ENCODE data around the gene ZMIZ2.

ZMIZ2 gene

GRCh38 chr7:44757739-44758138 is 9.1 kb downstream of the ZMIZ2 start:
- TF ChIP-seq, protein P1, sequence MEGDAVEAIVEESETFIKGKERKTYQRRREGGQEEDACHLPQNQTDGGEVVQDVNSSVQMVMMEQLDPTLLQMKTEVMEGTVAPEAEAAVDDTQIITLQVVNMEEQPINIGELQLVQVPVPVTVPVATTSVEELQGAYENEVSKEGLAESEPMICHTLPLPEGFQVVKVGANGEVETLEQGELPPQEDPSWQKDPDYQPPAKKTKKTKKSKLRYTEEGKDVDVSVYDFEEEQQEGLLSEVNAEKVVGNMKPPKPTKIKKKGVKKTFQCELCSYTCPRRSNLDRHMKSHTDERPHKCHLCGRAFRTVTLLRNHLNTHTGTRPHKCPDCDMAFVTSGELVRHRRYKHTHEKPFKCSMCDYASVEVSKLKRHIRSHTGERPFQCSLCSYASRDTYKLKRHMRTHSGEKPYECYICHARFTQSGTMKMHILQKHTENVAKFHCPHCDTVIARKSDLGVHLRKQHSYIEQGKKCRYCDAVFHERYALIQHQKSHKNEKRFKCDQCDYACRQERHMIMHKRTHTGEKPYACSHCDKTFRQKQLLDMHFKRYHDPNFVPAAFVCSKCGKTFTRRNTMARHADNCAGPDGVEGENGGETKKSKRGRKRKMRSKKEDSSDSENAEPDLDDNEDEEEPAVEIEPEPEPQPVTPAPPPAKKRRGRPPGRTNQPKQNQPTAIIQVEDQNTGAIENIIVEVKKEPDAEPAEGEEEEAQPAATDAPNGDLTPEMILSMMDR (IDR thresholded peaks at IDR 0.05): no peak

- TF ChIP-seq, protein P1 (IDR thresholded peaks at IDR 0.05): no peak
These were observed 10.6 kb downstream of the ZMIZ2 start for GRCh38 chr7:44759246-44759645.

DNA sequence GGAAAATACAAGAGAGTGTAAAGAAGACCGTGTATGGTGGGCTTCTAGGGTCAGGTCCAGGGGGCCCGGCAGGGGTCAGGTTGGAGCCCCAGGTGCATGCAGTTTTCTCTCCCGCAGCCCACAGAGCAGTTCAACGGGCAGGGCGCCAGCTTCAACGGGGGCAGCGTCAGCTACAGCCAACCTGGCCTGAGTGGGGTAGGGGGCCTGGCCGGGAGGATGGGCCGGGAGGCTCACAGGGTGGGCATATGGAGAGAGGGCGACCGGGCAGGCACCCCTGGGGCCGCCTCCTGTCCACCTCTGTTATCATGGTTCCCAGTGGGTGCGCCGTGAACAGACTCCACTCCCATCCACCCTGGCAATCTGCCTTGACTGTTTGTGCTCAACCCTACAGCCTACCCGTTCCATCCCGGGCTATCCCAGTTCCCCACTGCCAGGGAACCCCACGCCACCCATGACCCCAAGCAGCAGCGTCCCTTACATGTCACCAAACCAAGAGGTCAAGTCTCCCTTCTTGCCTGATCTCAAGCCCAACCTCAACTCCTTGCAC is 11.5 kb downstream of the ZMIZ2 start:
- TF ChIP-seq, protein P1 (IDR thresholded peaks at IDR 0.05): no peak

- TF ChIP-seq, protein P1 (IDR thresholded peaks at IDR 0.05): no peak
These were observed 12.8 kb downstream of the ZMIZ2 start for GRCh38 chr7:44761207-44762161.

GRCh38 chr7:44762300-44762699 is 13.7 kb downstream of the ZMIZ2 start:
- TF ChIP-seq, protein P1 (IDR thresholded peaks at IDR 0.05): no peak

- TF ChIP-seq, protein P1 (IDR thresholded peaks at IDR 0.05): no peak
These were observed 14.3 kb downstream of the ZMIZ2 start for GRCh38 chr7:44762726-44763522.

GRCh38 chr7:44764081-44764480 is 15.4 kb downstream of the ZMIZ2 start:
- TF ChIP-seq, protein P1 (IDR thresholded peaks at IDR 0.05): no peak
